Ovary (tissue), 9 donors: ENCODE measurements around the gene PRAC1. TPM values are rescaled to one million over a fixed set of nuclear protein-coding genes. Genes with fewer than 3 reads are reported as not detected.

ENCODE experiments used
- DNase-seq, 5 donors: peaks; one replicate each; pipeline ENCODE4 v3.0.0-alpha.2; 2019 to 2020
- H3K27ac ChIP-seq, 2 donors: fragments of 200-600 bp; one replicate each; pipeline versions ENCODE4 v1.5.1 to v1.8.0; 2019 to 2022
- H3K27me3 ChIP-seq: fragments of 200-600 bp; one replicate; pipeline ENCODE4 v1.8.0; 2022
- H3K36me3 ChIP-seq: fragments of 200-600 bp; sonication (generic); one replicate; pipeline ENCODE4 v1.5.1; 2019
- H3K4me1 ChIP-seq: one replicate; pipeline ENCODE4 v1.8.1; 2013; ENCODE audit warnings: mild to moderate bottlenecking, moderate library complexity; ENCODE audit not compliant: insufficient read depth
- H3K4me3 ChIP-seq: fragments of 200-600 bp; sonication (generic); one replicate; pipeline ENCODE4 v1.5.1; 2017
- H3K9me3 ChIP-seq, 2 donors: fragments of 200-600 bp in 1 of 2; sonication (generic) in 1 of 2; one replicate each; pipeline versions ENCODE4 v1.5.1 to v1.8.1; 2013 to 2019; ENCODE audit warnings: mild to moderate bottlenecking in 1 of 2, moderate library complexity in 1 of 2
- CTCF ChIP-seq, 3 donors: fragments of 450-650 bp in 2 of 3; fragments of 200-600 bp in 1 of 3; IDR thresholded peaks; one replicate each; pipeline versions ENCODE4 v1.5.1 to v1.8.0; 2016 to 2022; ENCODE audit warnings: antibody characterized with exemption in 3 of 3, mild to moderate bottlenecking in 1 of 3
- EP300 ChIP-seq: sonication (generic); formaldehyde crosslinking; IDR thresholded peaks from one replicate; pipeline ENCODE4 v1.6.1; 2017; ENCODE audit warnings: antibody characterized with exemption
- POLR2A ChIP-seq: fragments of 450-650 bp; IDR thresholded peaks from one replicate; pipeline ENCODE4 v1.6.1; 2017; ENCODE audit warnings: antibody characterized with exemption, mild to moderate bottlenecking, moderate library complexity
- WGBS, 3 donors: extraction: QIAGEN DNeasy Blood & Tissue Kit in 1 of 3; methylation state at CpG; one replicate each; pipeline versions ENCODE4 v1.1.5 to v1.1.7; 2013 to 2017; 5-methylcytosine and 5-hydroxymethylcytosine counted together
- intact Hi-C, 4 donors: fragments of 100-400 bp; cut with DNase I; formaldehyde crosslinking; loops; one replicate each; pipeline versions ENCODE4 v1.11.0 to v1.15.1; 2022 to 2023
- polyA plus RNA-seq, 2 donors: library from polyadenylated mRNA; stranded (reverse); fragments of 200-250 nt in 1 of 2; fragments of 350-450 nt in 1 of 2; fragmentation: Illumina TruSeq in 1 of 2; extraction: RNeasy Lipid Tissue Mini Kit (QIAGEN cat#74804) in 1 of 2; gene quantifications; one replicate each; pipeline ENCODE4 v1.2.3, GENCODE V29; 2013 to 2014
- total RNA-seq, 7 donors: library from RNA; depleted of rRNA in 2 of 7; stranded (reverse); fragments of >200 nt in 2 of 7; fragmentation: NEBNext Ultra II Directional in 3 of 7; extraction: Animal tissue kit (Norgen Biotek cat#: 25700) in 3 of 7; gene quantifications; one replicate each; pipeline versions ENCODE4 v1.1.0 to v1.2.4, GENCODE V29; 2016 to 2023
- donor health status: DM: no; HTN: no; CAD: no; lungs with moderate emphysema.
- donor health status: DM: no; HTN: no; CAD: no.
- donor health status: Bipolar disorder and iron deficiency.
- donor health status: DM: yes; HTN: yes; CAD: no.
- donor health status: DM: no; HTN: no; CAD: no.
- donor health status: DM: yes; HTN: yes; CAD: no.

Gene PRAC1
- total and polyA plus RNA-seq, 9 donors: not detected

DNA sequence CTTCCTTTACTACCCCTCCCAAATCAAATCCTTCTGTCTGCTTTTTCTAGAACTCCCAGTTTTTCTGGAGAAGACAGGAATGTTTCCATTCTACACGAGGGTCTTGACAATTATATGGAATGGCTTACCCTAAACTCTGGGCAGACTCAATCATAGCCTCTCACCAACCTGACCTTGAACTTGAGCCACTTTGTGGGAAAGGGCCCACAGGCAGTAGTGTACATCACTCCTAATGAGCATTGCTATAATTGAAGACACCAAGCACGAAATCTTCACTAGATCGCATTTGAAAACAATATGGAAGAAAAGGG, 7.9 kb upstream of the PRAC1 start:
- 29 to 38% (median 34%) methylated on average over 3 of the region's 3 CpGs for WGBS, 3 donors
- TF ChIP-seq EP300: no peak
- TF ChIP-seq POLR2A: no peak
- TF ChIP-seq CTCF (IDR thresholded peaks at IDR 0.05): no peak
- Histone ChIP-seq H3K4me3 (no peak overlapping the region), H3K36me3 (no peaks in the 10 kb centered on the region), H3K27ac (no peak overlapping the region), H3K9me3 (no peaks in the 10 kb centered on the region), H3K4me1 (no peaks in the 10 kb centered on the region), H3K27me3 (peaks cover 3% of the 10 kb centered on the region)
- intact Hi-C loops: no loop called here
- no peak for DNase-seq

GRCh38 chr17:48729335-48730239, 7.3 kb upstream of the PRAC1 start:
- H3K36me3 ChIP-seq: no peaks in the 10 kb centered on the region
- WGBS, 3 donors: 4 to 5% (median 4%) methylated on average over 19 of the region's 19 CpGs
- intact Hi-C loops: loop anchor here in 3 of 4 donors (5.0 to 10.0 kb wide), 3 partner anchors 65 to 153 kb away; no protein-coding TSS in a partner anchor
- H3K9me3 ChIP-seq: no peaks in the 10 kb centered on the region
- TF ChIP-seq CTCF (IDR thresholded peaks at IDR 0.05) (no peak), POLR2A (no peak), EP300 (no peak)
- H3K27me3 ChIP-seq: peaks cover 3% of the 10 kb centered on the region
- no peaks in the 10 kb centered on the region for H3K4me1 ChIP-seq
- H3K4me3 ChIP-seq: no peak overlapping the region
- no peak overlapping the region for H3K27ac ChIP-seq
- DNase-seq: no peak

GRCh38 chr17:48728232-48729231, 6.2 kb upstream of the PRAC1 start, which contains the start of gene HOXB13:
TSS of gene HOXB13 (minus strand) at chr17:48728750. CDS start at chr17:48728593, 157 bp downstream.
- no peaks in the 10 kb centered on the region for H3K9me3 ChIP-seq
- peaks cover 3% of the 10 kb centered on the region for H3K27me3 ChIP-seq
- no peak for TF ChIP-seq POLR2A
- TF ChIP-seq EP300: no peak
- TF ChIP-seq CTCF (IDR thresholded peaks at IDR 0.05): no peak
- H3K4me3 ChIP-seq: peak within 1 kb of the TSS; percentile 7
- intact Hi-C loops: loop anchor here in 3 of 4 donors (5.0 to 10.0 kb wide), 3 partner anchors 66 to 154 kb away; no protein-coding TSS in a partner anchor
- H3K27ac ChIP-seq: no peak within 1 kb of the TSS
- DNase-seq: no peak
- no peaks in the 10 kb centered on the region for H3K4me1 ChIP-seq
- no peaks in the 10 kb centered on the region for H3K36me3 ChIP-seq
- 1 to 3% (median 2%) methylated on average over 46 to 55 of the region's 55 CpGs for WGBS, 3 donors

GRCh38 chr17:48727415-48728175, 5.3 kb upstream of the PRAC1 start:
- H3K36me3 ChIP-seq: no peaks in the 10 kb centered on the region
- 25 to 29% (median 25%) methylated on average over 9 of the region's 9 CpGs for WGBS, 3 donors
- H3K27me3 ChIP-seq: peaks cover 3% of the 10 kb centered on the region
- H3K9me3 ChIP-seq: no peaks in the 10 kb centered on the region
- DNase-seq: no peak
- no peak overlapping the region for H3K4me3 ChIP-seq
- TF ChIP-seq CTCF (IDR thresholded peaks at IDR 0.05) (no peak), EP300 (no peak), POLR2A (no peak)
- no peak overlapping the region for H3K27ac ChIP-seq
- intact Hi-C loops: loop anchor here in 3 of 4 donors (5.0 to 10.0 kb wide), 3 partner anchors 67 to 155 kb away; no protein-coding TSS in a partner anchor
- H3K4me1 ChIP-seq: no peaks in the 10 kb centered on the region
